Smooth muscle cell (in vitro differentiated cells): Measurements from ENCODE around the gene FAM163B. TPM values are rescaled to one million over a fixed set of nuclear protein-coding genes. Genes with fewer than 3 reads are reported as not detected.

Experiments used
- DNase-seq: peaks from one replicate; lab custom pipeline; 2025; ENCODE audit not compliant: unreplicated experiment; lab: John Stamatoyannopoulos, UW
- H2AFZ ChIP-seq: fragments of 200-600 bp; sonication (generic); 2 replicates; pipeline ENCODE4 v1.6.0; 2016; ENCODE audit warnings: antibody characterized with exemption, low read depth, mild to moderate bottlenecking
- H3F3A ChIP-seq: fragments of 200-600 bp; sonication (generic); 2 replicates; pipeline ENCODE4 v1.6.0; 2017; ENCODE audit warnings: antibody characterized with exemption, low read depth
- H3K27ac ChIP-seq: fragments of 200-600 bp; sonication (generic); 2 replicates; pipeline ENCODE4 v1.5.1; 2016; ENCODE audit warnings: low read depth, mild to moderate bottlenecking
- H3K27me3 ChIP-seq: fragments of 200-600 bp; sonication (generic); 2 replicates; pipeline ENCODE4 v1.6.1; 2016; ENCODE audit warnings: low read depth, mild to moderate bottlenecking
- H3K36me3 ChIP-seq: fragments of 200-600 bp; sonication (generic); 2 replicates; pipeline ENCODE4 v1.5.1; 2016; ENCODE audit warnings: low read depth
- H3K4me1 ChIP-seq: fragments of 200-600 bp; sonication (generic); 2 replicates; pipeline ENCODE4 v1.5.1; 2016; ENCODE audit warnings: low read depth
- H3K4me2 ChIP-seq: fragments of 200-600 bp; sonication (generic); 2 replicates; pipeline ENCODE4 v1.6.0; 2016; ENCODE audit warnings: mild to moderate bottlenecking
- H3K4me3 ChIP-seq: fragments of 200-600 bp; sonication (generic); 2 replicates; pipeline ENCODE4 v1.5.1; 2016; ENCODE audit warnings: mild to moderate bottlenecking
- H3K79me2 ChIP-seq: fragments of 200-600 bp; sonication (generic); 2 replicates; pipeline ENCODE4 v1.6.0; 2016; ENCODE audit warnings: low read depth, mild to moderate bottlenecking
- H3K9ac ChIP-seq: fragments of 200-600 bp; sonication (generic); 2 replicates; pipeline ENCODE4 v1.6.0; 2016; ENCODE audit warnings: low read depth
- H3K9me3 ChIP-seq: fragments of 200-600 bp; sonication (generic); replicated peaks from 2 replicates; pipeline ENCODE4 v1.5.1; 2016; ENCODE audit warnings: low read depth
- H4K20me1 ChIP-seq: fragments of 200-600 bp; sonication (generic); 2 replicates; pipeline ENCODE4 v1.6.0; 2016; ENCODE audit warnings: low read depth
- CTCF ChIP-seq: fragments of 200-600 bp; sonication (generic); IDR thresholded peaks from 2 replicates; pipeline ENCODE4 v1.5.1; 2017; ENCODE audit warnings: borderline replicate concordance, mild to moderate bottlenecking, antibody characterized with exemption; ENCODE audit not compliant: insufficient read depth, poor library complexity, severe bottlenecking
- WGBS: methylation state at CpG from one replicate; pipeline ENCODE4 v1.1.7; 2016; ENCODE audit warnings: low lambda C conversion rate; 5-methylcytosine and 5-hydroxymethylcytosine counted together
- polyA plus RNA-seq: library from polyadenylated mRNA; unstranded; fragments of >200 nt; fragmentation: Nextera tagmentation; extraction: Ambion mirVana; gene quantifications from 2 replicates; pipeline ENCODE4 v1.2.1, GENCODE V29; 2016
- total RNA-seq: library from RNA; depleted of rRNA; stranded (reverse); fragments of >200 nt; gene quantifications from 2 replicates; pipeline ENCODE4 v1.2.3, GENCODE V29; 2014

The FAM163B gene
- total and polyA plus RNA-seq, 2 experiments from 2014 or later: 0.49 to 3.4 TPM

GRCh38 chr9:133590231-133590855 lies 18.8 kb downstream of the FAM163B start:
- H3K9ac ChIP-seq: no peak overlapping the region
- no peak overlapping the region for H3K4me3 ChIP-seq
- DNase-seq: no peak
- TF ChIP-seq CTCF: no peak
- H3K4me1 ChIP-seq: peaks cover 10% of the 10 kb centered on the region
- no peak overlapping the region for H3K4me2 ChIP-seq
- WGBS: 82% methylated on average over 20 of the region's 20 CpGs
- no peaks in the 10 kb centered on the region for H3F3A ChIP-seq
- H3K27me3 ChIP-seq: no peaks in the 10 kb centered on the region
- H2AFZ ChIP-seq: no peak overlapping the region
- no peaks in the 10 kb centered on the region for H3K9me3 ChIP-seq
- no peaks in the 10 kb centered on the region for H3K36me3 ChIP-seq
- no peaks in the 10 kb centered on the region for H3K79me2 ChIP-seq
- H4K20me1 ChIP-seq: no peaks in the 10 kb centered on the region
- no peak overlapping the region for H3K27ac ChIP-seq

- no peaks in the 10 kb centered on the region for H3K9me3 ChIP-seq
- no peaks in the 10 kb centered on the region for H4K20me1 ChIP-seq
- no peaks in the 10 kb centered on the region for H3K79me2 ChIP-seq
- WGBS: 68% methylated on average over 19 of the region's 19 CpGs
- H3K4me3 ChIP-seq: no peak overlapping the region
- DNase-seq: no peak
- peaks cover 4% of the 10 kb centered on the region for H3F3A ChIP-seq
- H3K27me3 ChIP-seq: no peaks in the 10 kb centered on the region
- H3K27ac ChIP-seq: no peak overlapping the region
- H3K4me2 ChIP-seq: no peak overlapping the region
- H3K36me3 ChIP-seq: no peaks in the 10 kb centered on the region
- H3K9ac ChIP-seq: no peak overlapping the region
- H2AFZ ChIP-seq: no peak overlapping the region
- H3K4me1 ChIP-seq: peaks cover 17% of the 10 kb centered on the region
- peak; percentile 53 for TF ChIP-seq CTCF
Observed at GRCh38 chr9:133589454-133590227, 19.5 kb downstream of the FAM163B start.

- no peaks in the 10 kb centered on the region for H3K36me3 ChIP-seq
- 100% methylated on average over 6 of the region's 6 CpGs for WGBS
- no peak overlapping the region for H3K4me2 ChIP-seq
- no peaks in the 10 kb centered on the region for H3K27me3 ChIP-seq
- no peak overlapping the region for H2AFZ ChIP-seq
- H3K9ac ChIP-seq: no peak overlapping the region
- no peaks in the 10 kb centered on the region for H3K9me3 ChIP-seq
- DNase-seq: no peak
- H3K4me3 ChIP-seq: no peak overlapping the region
- no peaks in the 10 kb centered on the region for H3K79me2 ChIP-seq
- H4K20me1 ChIP-seq: no peaks in the 10 kb centered on the region
- H3F3A ChIP-seq: peaks cover 25% of the 10 kb centered on the region
- H3K27ac ChIP-seq: no peak overlapping the region
- no peak for TF ChIP-seq CTCF
- peaks cover 25% of the 10 kb centered on the region for H3K4me1 ChIP-seq
Observed at GRCh38 chr9:133587466-133587865, 21.7 kb downstream of the FAM163B start.
